ENCODE results near the gene FNIP1.

DNA sequence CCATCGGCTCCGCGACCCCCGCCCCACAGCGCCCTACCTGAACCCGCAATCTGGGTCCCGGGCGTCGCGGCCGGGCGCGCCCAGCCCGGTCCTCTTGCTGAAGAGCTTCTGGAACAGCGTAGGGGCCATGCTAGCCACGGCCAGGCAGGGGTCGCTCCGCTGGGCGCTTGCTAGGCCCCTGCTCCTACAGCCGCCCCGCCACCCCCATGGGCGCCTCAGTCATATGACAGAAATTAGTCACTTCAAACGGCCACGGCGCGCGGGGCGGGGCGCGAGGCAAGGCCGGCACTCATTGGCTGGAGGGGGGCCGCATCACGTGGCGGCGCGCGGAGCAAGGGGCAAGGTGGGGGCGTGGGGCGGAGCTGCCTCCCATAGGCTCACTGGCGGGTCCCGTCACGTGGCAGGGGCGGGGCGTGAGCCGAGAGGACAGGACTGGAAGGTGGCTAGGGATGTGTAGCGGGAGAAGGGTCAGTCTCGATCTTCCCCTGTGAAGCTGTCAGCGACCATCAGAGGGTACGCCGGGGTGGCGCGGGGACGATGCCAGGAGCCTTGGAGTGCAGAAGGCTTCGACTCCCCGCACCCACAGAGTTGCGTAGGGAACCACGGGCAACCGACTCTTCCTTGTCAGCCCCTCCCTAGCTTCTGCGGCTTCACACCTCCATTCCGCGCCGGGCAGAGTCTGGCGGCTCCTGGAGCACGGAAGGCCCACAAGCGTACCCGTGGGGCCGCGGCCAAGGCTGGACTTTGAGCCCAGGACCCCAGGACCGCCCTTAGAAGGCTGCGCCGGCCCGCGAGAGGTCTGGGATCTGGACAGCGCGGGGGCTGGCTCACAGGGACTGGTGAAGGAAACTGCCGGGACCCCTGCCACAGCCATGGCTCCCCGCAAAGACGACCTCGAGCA lies at the start of gene FNIP1:
- no peak for TF ChIP-seq CTCF (optimal IDR thresholded peaks at IDR 0.05 in 1 of 3, IDR thresholded peaks at IDR 0.05 in 1 of 3, conservative IDR thresholded peaks at IDR 0.05 in 1 of 3; ENCODE audit: extremely low read depth in 1 of 3, insufficient read depth in 2 of 3, low read length in 3 of 3)
- no peak for TF ChIP-seq EZH2 (IDR thresholded peaks at IDR 0.05; ENCODE audit: low read length)

Data from keratinocyte (primary cell).